Fibroblast of villous mesenchyme (primary cell): ENCODE measurements around the gene SART1. TPM values are rescaled to one million over a fixed set of nuclear protein-coding genes. Genes with fewer than 3 reads are reported as not detected.

Experiments used
- DNase-seq: peaks from one replicate; pipeline ENCODE4 v3.0.0-alpha.2; 2010; ENCODE audit warnings: low read depth
- H3K4me3 ChIP-seq: 2 replicates; pipeline ENCODE4 v1.5.1; 2011; ENCODE audit warnings: low read depth, mild to moderate bottlenecking, low read length
- total RNA-seq: library from RNA; depleted of rRNA; stranded (reverse); fragments of >200 nt; gene quantifications from 2 replicates; pipeline ENCODE4 v1.2.3, GENCODE V29; 2012
- TF ChIP-seq, protein P1 (sequence below): IDR thresholded peaks from 2 replicates; pipeline ENCODE4 v1.5.1; 2012; ENCODE audit warnings: low read depth, mild to moderate bottlenecking, low read length; ENCODE audit not compliant: insufficient read depth

The SART1 gene
- total RNA-seq, 1 donor = 25.5 TPM

DNA sequence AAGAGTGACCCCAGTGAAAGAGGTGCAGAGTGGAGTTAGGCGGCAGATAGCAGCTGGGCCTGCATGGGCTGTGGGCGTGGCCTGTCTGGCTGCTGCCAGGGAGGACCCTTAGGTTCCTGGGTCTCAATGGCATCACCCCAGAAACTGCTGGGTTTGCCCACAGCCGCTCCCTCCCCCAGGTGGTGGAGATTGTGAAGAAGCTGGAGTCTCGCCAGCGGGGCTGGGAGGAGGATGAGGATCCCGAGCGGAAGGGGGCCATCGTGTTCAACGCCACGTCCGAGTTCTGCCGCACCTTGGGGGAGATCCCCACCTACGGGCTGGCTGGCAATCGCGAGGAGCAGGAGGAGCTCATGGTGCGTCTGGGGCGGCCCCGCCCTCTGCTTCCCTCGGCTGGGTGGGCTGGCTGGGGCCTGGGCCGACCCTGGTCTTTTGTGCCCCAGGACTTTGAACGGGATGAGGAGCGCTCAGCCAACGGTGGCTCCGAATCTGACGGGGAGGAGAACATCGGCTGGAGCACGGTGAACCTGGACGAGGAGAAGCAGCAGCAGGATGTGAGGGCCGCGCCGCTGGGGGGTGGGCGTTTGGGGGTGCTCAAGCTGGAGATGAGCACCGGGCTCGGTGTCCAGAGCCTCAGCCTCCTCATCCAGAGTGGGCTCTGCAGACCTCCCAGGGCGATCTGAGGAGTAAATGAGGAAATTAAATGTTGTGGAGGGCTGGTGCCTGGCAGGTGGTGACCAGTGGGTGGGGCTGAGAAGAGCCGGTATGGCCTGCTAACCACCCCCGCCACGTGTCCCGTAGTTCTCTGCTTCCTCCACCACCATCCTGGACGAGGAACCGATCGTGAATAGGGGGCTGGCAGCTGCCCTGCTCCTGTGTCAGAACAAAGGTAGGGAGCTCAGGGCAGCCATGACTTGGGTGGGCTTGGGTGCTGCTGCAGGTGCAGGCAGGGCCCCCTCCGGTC lies 15.0 kb downstream of the SART1 start:
- TF ChIP-seq, protein P1, sequence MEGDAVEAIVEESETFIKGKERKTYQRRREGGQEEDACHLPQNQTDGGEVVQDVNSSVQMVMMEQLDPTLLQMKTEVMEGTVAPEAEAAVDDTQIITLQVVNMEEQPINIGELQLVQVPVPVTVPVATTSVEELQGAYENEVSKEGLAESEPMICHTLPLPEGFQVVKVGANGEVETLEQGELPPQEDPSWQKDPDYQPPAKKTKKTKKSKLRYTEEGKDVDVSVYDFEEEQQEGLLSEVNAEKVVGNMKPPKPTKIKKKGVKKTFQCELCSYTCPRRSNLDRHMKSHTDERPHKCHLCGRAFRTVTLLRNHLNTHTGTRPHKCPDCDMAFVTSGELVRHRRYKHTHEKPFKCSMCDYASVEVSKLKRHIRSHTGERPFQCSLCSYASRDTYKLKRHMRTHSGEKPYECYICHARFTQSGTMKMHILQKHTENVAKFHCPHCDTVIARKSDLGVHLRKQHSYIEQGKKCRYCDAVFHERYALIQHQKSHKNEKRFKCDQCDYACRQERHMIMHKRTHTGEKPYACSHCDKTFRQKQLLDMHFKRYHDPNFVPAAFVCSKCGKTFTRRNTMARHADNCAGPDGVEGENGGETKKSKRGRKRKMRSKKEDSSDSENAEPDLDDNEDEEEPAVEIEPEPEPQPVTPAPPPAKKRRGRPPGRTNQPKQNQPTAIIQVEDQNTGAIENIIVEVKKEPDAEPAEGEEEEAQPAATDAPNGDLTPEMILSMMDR = no peak
- no peak for DNase-seq
- no peak overlapping the region for H3K4me3 ChIP-seq

DNA sequence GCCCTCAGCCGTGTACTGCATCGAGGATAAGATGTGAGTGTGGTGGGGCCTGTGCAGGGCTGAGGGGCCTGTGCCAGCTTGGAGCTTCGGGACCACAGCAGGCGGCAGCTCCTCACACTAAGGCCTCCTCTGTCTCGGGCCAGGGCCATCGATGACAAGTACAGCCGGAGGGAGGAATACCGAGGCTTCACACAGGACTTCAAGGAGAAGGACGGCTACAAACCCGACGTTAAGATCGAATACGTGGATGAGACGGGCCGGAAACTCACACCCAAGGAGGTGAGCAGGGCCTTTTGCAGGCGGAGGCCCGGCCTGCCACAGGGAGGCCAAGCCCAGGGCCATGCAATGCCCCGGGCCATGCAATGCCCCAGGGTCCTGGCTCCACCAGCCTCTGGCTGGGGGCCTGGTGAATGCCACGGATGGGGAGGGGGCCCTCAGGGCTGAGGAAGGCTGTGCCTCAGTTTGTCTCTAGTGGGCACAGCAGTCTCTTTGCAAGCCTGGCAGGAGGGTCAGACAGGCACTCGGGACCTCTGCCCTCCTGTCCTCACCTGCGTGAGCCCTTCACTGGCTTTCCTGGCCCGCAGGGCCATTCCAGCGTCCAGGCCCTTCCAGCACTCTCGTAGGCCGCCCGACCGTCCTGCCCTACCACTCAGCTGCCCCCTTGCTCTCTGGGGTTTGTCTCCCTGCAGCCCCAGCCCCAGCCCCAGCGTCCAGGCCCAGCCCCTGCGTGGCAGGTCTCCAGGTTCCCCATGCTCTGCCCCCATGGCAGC lies 16.3 kb downstream of the SART1 start:
- DNase-seq = no peak
- no peak overlapping the region for H3K4me3 ChIP-seq
- TF ChIP-seq, protein P1 = no peak

DNA sequence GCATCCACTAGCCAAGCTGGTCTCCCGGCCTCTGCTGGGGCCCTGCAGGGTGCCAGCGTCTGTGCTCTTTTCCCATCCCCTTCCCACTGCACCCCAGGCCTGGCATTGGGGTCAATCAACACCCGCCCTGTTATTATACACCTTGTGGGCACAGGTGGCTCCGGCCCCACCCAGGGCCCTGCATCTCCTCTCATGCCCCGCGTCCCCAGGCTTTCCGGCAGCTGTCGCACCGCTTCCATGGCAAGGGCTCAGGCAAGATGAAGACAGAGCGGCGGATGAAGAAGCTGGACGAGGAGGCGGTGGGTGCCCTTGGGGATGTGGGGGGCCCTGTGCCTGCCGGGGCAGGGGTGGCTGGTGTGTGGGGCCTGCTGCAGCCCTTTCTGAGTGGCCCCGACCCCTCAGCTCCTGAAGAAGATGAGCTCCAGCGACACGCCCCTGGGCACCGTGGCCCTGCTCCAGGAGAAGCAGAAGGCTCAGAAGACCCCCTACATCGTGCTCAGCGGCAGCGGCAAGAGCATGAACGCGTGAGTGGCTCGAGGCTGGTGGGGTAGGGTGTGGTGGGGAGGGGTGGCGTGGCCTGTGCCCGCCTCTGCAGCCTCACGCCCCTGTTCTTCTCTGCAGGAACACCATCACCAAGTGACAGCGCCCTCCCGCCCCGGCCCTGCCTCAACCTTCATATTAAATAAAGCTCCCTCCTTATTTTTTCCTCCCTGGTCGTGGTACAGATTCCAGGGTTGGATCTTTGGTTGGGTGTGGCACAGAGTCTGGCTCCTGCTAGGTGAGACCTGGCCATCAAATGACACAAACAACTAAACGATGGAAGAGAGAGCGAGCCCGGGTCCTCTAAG lies 17.1 kb downstream of the SART1 start:
- TF ChIP-seq, protein P1 = no peak
- DNase-seq = no peak
- no peak overlapping the region for H3K4me3 ChIP-seq

DNA sequence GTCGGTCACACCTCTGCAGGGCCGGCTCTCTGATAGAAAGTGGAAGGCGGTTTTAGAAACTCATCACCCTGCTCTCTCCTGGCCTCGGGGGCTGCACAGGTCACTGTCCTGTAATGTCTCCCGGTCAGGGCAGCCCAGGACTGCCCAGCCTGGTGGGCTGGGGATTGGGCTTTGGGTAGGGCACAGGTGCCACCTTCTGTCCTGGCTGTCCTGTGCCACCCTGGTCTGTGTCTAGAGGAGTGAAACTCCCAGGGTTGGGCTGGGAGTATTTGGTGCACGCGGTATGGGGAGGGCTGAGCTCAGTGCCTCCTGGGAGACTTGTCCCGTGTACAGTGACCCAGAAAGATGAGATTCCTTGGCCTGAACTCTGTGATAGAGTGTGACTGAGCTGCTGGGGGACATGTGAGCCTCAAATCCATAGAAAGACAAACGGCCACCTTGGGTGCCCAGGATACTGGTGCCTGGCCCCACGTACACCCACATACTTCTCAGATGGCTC lies 17.8 kb downstream of the SART1 start:
- DNase-seq = no peak

DNA sequence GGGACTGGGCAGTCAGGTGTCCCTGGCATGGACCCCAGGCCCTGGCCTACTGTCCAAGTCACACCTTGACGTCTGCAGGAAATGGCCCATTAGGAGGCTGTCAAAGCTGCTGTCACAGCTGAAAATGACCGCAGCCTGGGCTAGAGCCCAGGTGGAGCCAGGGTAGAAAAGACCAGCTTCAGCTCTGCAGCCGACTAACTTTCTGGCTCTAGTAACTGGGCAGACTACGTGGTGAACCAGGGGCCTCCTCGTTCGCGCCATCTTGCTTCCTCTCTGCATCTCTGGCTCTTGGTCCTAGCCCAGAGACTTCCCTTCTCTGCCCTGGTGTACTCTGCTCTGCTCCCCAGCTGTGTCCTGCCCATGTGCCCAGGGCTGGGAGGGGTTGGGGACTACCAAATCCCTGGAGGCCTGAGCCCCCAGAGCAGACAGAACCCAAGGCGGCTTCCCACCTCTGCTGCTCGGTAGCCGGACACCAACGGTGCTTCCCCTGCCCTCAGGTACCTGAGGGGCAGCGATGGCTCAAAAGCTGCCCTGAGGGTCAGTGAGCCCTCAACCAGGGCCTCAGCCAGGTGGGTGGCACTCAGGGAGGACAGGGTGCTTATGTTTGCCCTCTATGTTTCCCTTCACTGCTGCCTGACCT lies 19.7 kb downstream of the SART1 start:
- H3K4me3 ChIP-seq = no peak overlapping the region
- TF ChIP-seq, protein P1 = no peak
- DNase-seq = no peak

More for the DNA sequence above, 17.8 kb downstream of the SART1 start:
- TF ChIP-seq, protein P1 = no peak
- H3K4me3 ChIP-seq = no peak overlapping the region
